HCT116 (cell line): ENCODE data around the gene BCAN.

Experiments
- CEBPB ChIP-seq: IDR thresholded peaks from 2 replicates; pipeline ENCODE4 v1.6.1; 2012; ENCODE audit warnings: low read depth
- ELF1 ChIP-seq: IDR thresholded peaks from 2 replicates; pipeline ENCODE4 v1.6.1; 2012; ENCODE audit warnings: low read depth, borderline replicate concordance
- EZH2 ChIP-seq: fragments of 200-600 bp; sonication (generic); IDR thresholded peaks from 2 replicates; pipeline ENCODE4 v1.6.1; 2017; ENCODE audit warnings: antibody characterized with exemption, mixed run types
- EZH2phosphoT487 ChIP-seq: fragments of 200-600 bp; IDR thresholded peaks from 2 replicates; pipeline ENCODE4 v1.6.1; 2018; ENCODE audit warnings: antibody characterized with exemption, borderline replicate concordance
- FOSL1 ChIP-seq: IDR thresholded peaks from 2 replicates; pipeline ENCODE4 v1.6.1; 2012; ENCODE audit warnings: low read depth
- POLR2A ChIP-seq: IDR thresholded peaks from 2 replicates; pipeline ENCODE4 v1.7.0; 2011; ENCODE audit warnings: borderline replicate concordance; ENCODE audit not compliant: insufficient read depth, insufficient read length; ENCODE audit errors: extremely low read depth
- POLR2AphosphoS5 ChIP-seq: IDR thresholded peaks from 2 replicates; pipeline ENCODE4 v1.6.1; 2011; ENCODE audit warnings: mild to moderate bottlenecking, low read depth, low read length, moderate library complexity
- RAD21 ChIP-seq: IDR thresholded peaks from 2 replicates; pipeline ENCODE4 v1.6.1; 2012; ENCODE audit warnings: low read depth, mild to moderate bottlenecking
- SIN3A ChIP-seq: IDR thresholded peaks from 2 replicates; pipeline ENCODE4 v1.6.1; 2012; ENCODE audit warnings: low read depth
- TF ChIP-seq, protein P1 (sequence below), 3 experiments: fragments of 200-600 bp in 1 of 3; sonication (generic) in 1 of 3; IDR thresholded peaks in 2 of 3; conservative IDR thresholded peaks in 1 of 3; 2 replicates each; pipeline ENCODE4 v1.5.1; 2012 to 2017; ENCODE audit warnings: low read depth in 2 of 3, low read length in 2 of 3, antibody characterized with exemption in 1 of 3, borderline replicate concordance in 1 of 3, control low read depth in 1 of 3, mild to moderate bottlenecking in 1 of 3, mixed read lengths in 1 of 3, mixed run types in 1 of 3, moderate library complexity in 1 of 3; ENCODE audit not compliant: insufficient read depth in 1 of 3
- TF ChIP-seq, protein P2 (sequence below): IDR thresholded peaks from 2 replicates; pipeline ENCODE4 v1.6.1; 2011; ENCODE audit warnings: mild to moderate bottlenecking, low read length, moderate library complexity; ENCODE audit not compliant: insufficient replicate concordance; ENCODE audit errors: extremely low read depth
- TF ChIP-seq, protein P3 (sequence below): IDR thresholded peaks from 2 replicates; pipeline ENCODE4 v1.6.1; 2012

DNA sequence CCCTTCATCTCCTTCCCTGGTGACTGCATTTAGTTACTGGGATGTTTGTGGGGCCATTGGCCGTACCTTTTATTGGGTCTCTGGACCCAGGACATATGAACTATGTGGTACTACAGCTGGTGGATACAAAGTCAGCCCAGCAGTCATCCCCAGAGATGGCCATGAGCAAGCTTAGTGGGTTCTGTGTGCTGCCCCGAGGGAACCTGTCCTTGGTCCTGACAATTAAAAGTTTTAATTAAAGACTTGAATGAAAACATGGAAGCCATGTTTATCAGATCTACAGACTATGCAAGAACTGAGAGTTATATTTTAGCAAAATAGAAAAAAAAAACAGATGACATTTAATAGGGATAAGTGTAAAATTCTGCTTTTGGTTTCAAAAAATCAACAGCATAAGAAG lies 38.1 kb downstream of the BCAN start:
- TF ChIP-seq, protein P1, sequence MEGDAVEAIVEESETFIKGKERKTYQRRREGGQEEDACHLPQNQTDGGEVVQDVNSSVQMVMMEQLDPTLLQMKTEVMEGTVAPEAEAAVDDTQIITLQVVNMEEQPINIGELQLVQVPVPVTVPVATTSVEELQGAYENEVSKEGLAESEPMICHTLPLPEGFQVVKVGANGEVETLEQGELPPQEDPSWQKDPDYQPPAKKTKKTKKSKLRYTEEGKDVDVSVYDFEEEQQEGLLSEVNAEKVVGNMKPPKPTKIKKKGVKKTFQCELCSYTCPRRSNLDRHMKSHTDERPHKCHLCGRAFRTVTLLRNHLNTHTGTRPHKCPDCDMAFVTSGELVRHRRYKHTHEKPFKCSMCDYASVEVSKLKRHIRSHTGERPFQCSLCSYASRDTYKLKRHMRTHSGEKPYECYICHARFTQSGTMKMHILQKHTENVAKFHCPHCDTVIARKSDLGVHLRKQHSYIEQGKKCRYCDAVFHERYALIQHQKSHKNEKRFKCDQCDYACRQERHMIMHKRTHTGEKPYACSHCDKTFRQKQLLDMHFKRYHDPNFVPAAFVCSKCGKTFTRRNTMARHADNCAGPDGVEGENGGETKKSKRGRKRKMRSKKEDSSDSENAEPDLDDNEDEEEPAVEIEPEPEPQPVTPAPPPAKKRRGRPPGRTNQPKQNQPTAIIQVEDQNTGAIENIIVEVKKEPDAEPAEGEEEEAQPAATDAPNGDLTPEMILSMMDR (IDR thresholded peaks at IDR 0.05 in 2 of 3, conservative IDR thresholded peaks at IDR 0.05 in 1 of 3; ENCODE audit: borderline replicate concordance in 1 of 3, insufficient read depth in 1 of 3, low read depth in 2 of 3, low read length in 2 of 3), result no peak
- TF ChIP-seq RAD21, result no peak
- TF ChIP-seq CEBPB, result no peak
- TF ChIP-seq, protein P2, sequence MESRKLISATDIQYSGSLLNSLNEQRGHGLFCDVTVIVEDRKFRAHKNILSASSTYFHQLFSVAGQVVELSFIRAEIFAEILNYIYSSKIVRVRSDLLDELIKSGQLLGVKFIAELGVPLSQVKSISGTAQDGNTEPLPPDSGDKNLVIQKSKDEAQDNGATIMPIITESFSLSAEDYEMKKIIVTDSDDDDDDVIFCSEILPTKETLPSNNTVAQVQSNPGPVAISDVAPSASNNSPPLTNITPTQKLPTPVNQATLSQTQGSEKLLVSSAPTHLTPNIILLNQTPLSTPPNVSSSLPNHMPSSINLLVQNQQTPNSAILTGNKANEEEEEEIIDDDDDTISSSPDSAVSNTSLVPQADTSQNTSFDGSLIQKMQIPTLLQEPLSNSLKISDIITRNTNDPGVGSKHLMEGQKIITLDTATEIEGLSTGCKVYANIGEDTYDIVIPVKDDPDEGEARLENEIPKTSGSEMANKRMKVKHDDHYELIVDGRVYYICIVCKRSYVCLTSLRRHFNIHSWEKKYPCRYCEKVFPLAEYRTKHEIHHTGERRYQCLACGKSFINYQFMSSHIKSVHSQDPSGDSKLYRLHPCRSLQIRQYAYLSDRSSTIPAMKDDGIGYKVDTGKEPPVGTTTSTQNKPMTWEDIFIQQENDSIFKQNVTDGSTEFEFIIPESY, result no peak
- TF ChIP-seq EZH2, result no peak
- no peak for TF ChIP-seq POLR2AphosphoS5
- TF ChIP-seq, protein P3, sequence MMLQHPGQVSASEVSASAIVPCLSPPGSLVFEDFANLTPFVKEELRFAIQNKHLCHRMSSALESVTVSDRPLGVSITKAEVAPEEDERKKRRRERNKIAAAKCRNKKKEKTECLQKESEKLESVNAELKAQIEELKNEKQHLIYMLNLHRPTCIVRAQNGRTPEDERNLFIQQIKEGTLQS, result no peak
- TF ChIP-seq POLR2A, result no peak
- TF ChIP-seq FOSL1, result no peak
- TF ChIP-seq ELF1, result no peak
- no peak for TF ChIP-seq SIN3A
- TF ChIP-seq EZH2phosphoT487, result no peak
